Parathyroid adenoma (tissue), 2 donors: Measurements from ENCODE around the gene CORO7.
A peak's percentile ranks its signal among the peaks of the same experiment; 100 is the strongest.

Experiments used
- H2AFZ ChIP-seq: fragments of 300-600 bp; sonication (generic); one replicate; pipeline ENCODE4 v1.7.0; 2017; ENCODE audit warnings: antibody characterized with exemption, mild to moderate bottlenecking
- H3K27ac ChIP-seq: fragments of 300-600 bp; sonication (generic); one replicate; pipeline ENCODE4 v1.7.0; 2017
- H3K27me3 ChIP-seq: fragments of 300-600 bp; sonication (generic); one replicate; pipeline ENCODE4 v1.7.0; 2017; ENCODE audit warnings: low read length; ENCODE audit not compliant: control insufficient read depth, insufficient read depth
- H3K36me3 ChIP-seq: fragments of 300-600 bp; sonication (generic); one replicate; pipeline ENCODE4 v1.7.0; 2017; ENCODE audit warnings: low read length; ENCODE audit not compliant: control insufficient read depth, insufficient read depth
- H3K4me1 ChIP-seq: fragments of 300-600 bp; sonication (generic); one replicate; pipeline ENCODE4 v1.7.0; 2017; ENCODE audit warnings: control low read depth
- H3K4me2 ChIP-seq: fragments of 300-600 bp; sonication (generic); one replicate; pipeline ENCODE4 v1.7.0; 2017; ENCODE audit warnings: low read length
- H3K4me3 ChIP-seq: fragments of 300-600 bp; sonication (generic); one replicate; pipeline ENCODE4 v1.7.0; 2017; ENCODE audit warnings: low read depth, low read length
- H3K79me2 ChIP-seq: fragments of 300-600 bp; sonication (generic); one replicate; pipeline ENCODE4 v1.7.0; 2017; ENCODE audit warnings: control low read depth
- H3K9ac ChIP-seq: fragments of 300-600 bp; sonication (generic); one replicate; pipeline ENCODE4 v1.7.0; 2017; ENCODE audit warnings: mild to moderate bottlenecking
- H3K9me3 ChIP-seq: fragments of 300-600 bp; sonication (generic); one replicate; pipeline ENCODE4 v1.7.0; 2017; ENCODE audit warnings: low read length; ENCODE audit not compliant: control insufficient read depth
- CTCF ChIP-seq: fragments of 300-600 bp; sonication (generic); IDR thresholded peaks from one replicate; pipeline ENCODE4 v1.7.0; 2017; ENCODE audit warnings: antibody characterized with exemption, mild to moderate bottlenecking
- donor health status: primary hyperparathyroidism.

The CORO7 gene

DNA sequence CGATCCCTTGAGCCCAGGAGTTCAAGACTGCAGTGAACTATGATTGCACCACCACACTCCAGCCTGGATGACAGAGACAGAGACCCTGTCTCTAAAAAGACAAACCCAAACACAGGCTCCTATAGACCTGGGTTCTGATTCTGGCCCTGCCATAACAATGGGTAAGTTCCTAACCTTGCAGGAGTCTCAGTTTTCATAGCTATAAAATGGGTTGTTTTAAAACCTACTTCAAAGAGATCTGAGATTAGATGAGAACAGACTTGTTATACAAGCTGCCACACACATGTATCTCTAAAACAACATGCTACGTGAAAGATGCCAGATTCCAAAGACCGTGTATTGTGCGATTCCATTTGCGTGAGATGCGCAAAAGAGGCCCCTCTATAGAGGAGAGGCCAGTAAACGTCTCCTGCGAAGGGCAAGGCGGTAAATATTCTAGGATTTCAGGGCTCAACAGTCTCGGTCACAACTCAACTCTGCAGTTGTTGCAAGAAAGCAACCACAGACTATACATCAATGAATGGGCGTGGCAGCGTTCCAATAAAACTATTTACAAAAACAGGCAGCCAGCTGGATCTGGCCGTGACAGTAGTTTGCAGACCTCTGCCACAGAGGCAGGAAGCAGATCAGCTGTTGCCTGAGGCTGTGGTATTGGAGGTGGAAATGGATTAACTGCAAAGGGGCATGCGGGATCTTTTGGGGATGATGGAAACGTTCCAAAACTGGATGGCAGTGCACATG is 5.9 kb downstream of the CORO7 start:
- Histone ChIP-seq H2AFZ (no peak overlapping the region), H3K27ac (peak overlapping the region; percentile 26), H3K4me2 (peak overlapping the region; percentile 18), H3K36me3 (no peaks in the 10 kb centered on the region), H3K4me3 (peak overlapping the region; percentile 8), H3K27me3 (no peaks in the 10 kb centered on the region), H3K4me1 (peaks cover 25% of the 10 kb centered on the region), H3K79me2 (no peaks in the 10 kb centered on the region), H3K9ac (no peak overlapping the region), H3K9me3 (no peaks in the 10 kb centered on the region)
- TF ChIP-seq CTCF: no peak

DNA sequence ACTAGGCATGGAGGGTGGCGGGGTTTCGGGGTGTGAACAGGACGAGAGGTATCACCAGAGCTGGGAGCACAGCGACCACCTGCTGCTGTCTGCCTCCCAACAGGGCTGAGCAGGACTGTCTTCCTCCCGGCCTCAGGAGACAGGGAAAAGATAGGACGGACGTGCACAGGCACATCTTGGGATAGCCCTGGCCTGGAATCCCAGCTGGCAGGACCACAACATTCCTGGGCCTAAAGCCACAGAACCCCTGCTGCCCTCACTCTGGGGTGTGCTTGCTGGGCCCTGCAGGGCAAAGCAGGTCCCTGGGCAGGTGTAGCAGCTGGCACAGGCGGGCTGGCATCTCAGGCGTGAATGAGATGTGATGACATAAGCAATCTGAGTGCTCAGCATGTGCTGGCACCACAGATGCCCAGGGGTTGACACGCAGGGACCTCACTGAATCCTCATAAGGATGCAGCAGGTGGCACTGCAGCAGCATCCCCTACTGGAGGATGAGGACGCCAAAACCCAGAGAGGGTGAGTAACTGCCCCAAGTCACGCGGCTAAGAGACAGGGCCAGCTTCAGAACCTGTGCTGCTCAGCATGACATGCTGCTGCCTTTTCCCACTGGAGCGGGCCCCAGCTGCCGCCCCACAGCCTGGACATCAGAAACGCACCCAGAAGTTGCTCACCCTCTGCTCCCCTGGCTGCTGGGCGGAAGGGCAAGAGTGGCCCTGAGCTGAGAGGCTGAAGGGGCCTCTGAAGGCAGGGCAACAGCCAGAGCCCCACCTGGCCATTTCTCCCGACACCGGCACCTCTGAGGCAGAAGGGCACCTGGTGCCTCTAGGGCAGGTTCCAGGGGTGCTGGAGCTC is 7.1 kb downstream of the CORO7 start:
- no peak overlapping the region for H3K27ac ChIP-seq
- no peak overlapping the region for H3K4me2 ChIP-seq
- H3K9ac ChIP-seq: no peak overlapping the region
- no peaks in the 10 kb centered on the region for H3K9me3 ChIP-seq
- H3K27me3 ChIP-seq: no peaks in the 10 kb centered on the region
- TF ChIP-seq CTCF: no peak
- H3K79me2 ChIP-seq: no peaks in the 10 kb centered on the region
- peaks cover 25% of the 10 kb centered on the region for H3K4me1 ChIP-seq
- H2AFZ ChIP-seq: no peak overlapping the region
- no peak overlapping the region for H3K4me3 ChIP-seq
- no peaks in the 10 kb centered on the region for H3K36me3 ChIP-seq

DNA sequence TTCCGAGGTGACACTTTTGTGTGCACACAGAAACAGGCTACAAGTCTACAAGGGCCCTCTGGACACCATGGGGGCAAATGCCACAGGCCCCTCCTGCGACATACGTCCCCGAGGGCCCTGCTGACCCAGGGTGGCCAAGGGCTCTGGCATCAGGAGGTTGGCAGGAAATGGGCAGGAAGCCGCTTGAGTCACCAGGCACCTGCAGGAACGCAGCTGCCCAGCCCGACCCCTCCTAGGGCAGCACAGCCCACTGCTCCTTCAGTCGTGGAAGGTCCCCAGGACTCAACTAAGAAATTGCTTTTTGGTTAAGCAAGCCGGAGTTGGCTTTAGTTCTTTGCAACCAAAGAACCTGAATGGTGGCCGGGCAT is 8.1 kb downstream of the CORO7 start:
- H3K27ac ChIP-seq: no peak overlapping the region
- H3K4me1 ChIP-seq: peaks cover 25% of the 10 kb centered on the region
- H3K36me3 ChIP-seq: no peaks in the 10 kb centered on the region
- H3K79me2 ChIP-seq: no peaks in the 10 kb centered on the region
- H3K4me3 ChIP-seq: no peak overlapping the region
- no peak overlapping the region for H3K9ac ChIP-seq
- no peak for TF ChIP-seq CTCF
- H3K4me2 ChIP-seq: no peak overlapping the region
- H3K9me3 ChIP-seq: no peaks in the 10 kb centered on the region
- no peaks in the 10 kb centered on the region for H3K27me3 ChIP-seq
- H2AFZ ChIP-seq: no peak overlapping the region

- no peaks in the 10 kb centered on the region for H3K36me3 ChIP-seq
- no peak overlapping the region for H3K9ac ChIP-seq
- no peak for TF ChIP-seq CTCF
- H3K4me3 ChIP-seq: no peak overlapping the region
- H3K9me3 ChIP-seq: no peaks in the 10 kb centered on the region
- no peak overlapping the region for H3K4me2 ChIP-seq
- H3K27ac ChIP-seq: no peak overlapping the region
- no peak overlapping the region for H2AFZ ChIP-seq
- no peaks in the 10 kb centered on the region for H3K27me3 ChIP-seq
- no peaks in the 10 kb centered on the region for H3K79me2 ChIP-seq
- peaks cover 25% of the 10 kb centered on the region for H3K4me1 ChIP-seq
Measured at GRCh38 chr16:4407543-4408322, 8.7 kb downstream of the CORO7 start.
